Neural progenitor cell (in vitro differentiated cells): ENCODE data around the gene ETFA. TPM values are rescaled to one million over a fixed set of nuclear protein-coding genes. Genes with fewer than 3 reads are reported as not detected.

Experiments
- DNase-seq: peaks from one replicate; pipeline ENCODE4 v3.0.0-alpha.2; 2016; ENCODE audit warnings: low spot score
- H2AFZ ChIP-seq: fragments of 200-600 bp; sonication (generic); replicated peaks from 2 replicates; pipeline ENCODE4 v1.6.1; 2016; ENCODE audit warnings: antibody characterized with exemption
- H3F3A ChIP-seq: fragments of 200-600 bp; sonication (generic); 2 replicates; pipeline ENCODE4 v1.6.1; 2016; ENCODE audit warnings: antibody characterized with exemption, low read depth
- H3K27ac ChIP-seq: fragments of 200-600 bp; sonication (generic); 2 replicates; pipeline ENCODE4 v1.5.1; 2016; ENCODE audit warnings: mild to moderate bottlenecking
- H3K27me3 ChIP-seq: fragments of 200-600 bp; sonication (generic); 2 replicates; pipeline ENCODE4 v1.6.1; 2016; ENCODE audit warnings: mild to moderate bottlenecking, moderate library complexity
- H3K36me3 ChIP-seq: fragments of 200-600 bp; sonication (generic); 2 replicates; pipeline ENCODE4 v1.5.1; 2016
- H3K4me1 ChIP-seq: fragments of 200-600 bp; sonication (generic); 2 replicates; pipeline ENCODE4 v1.6.1; 2016; ENCODE audit warnings: mixed run types
- H3K4me2 ChIP-seq: fragments of 200-600 bp; sonication (generic); 2 replicates; pipeline ENCODE4 v1.6.1; 2016
- H3K4me3 ChIP-seq: fragments of 200-600 bp; sonication (generic); 2 replicates; pipeline ENCODE4 v1.5.1; 2016
- H3K79me2 ChIP-seq: fragments of 200-600 bp; sonication (generic); 2 replicates; pipeline ENCODE4 v1.6.1; 2016; ENCODE audit warnings: low read depth
- H3K9ac ChIP-seq: fragments of 200-600 bp; sonication (generic); 2 replicates; pipeline ENCODE4 v1.6.1; 2016
- H3K9me3 ChIP-seq: fragments of 200-600 bp; sonication (generic); 2 replicates; pipeline ENCODE4 v1.5.1; 2016; ENCODE audit warnings: low read depth
- H4K20me1 ChIP-seq: fragments of 200-600 bp; sonication (generic); 2 replicates; pipeline ENCODE4 v1.6.1; 2016; ENCODE audit warnings: low read depth
- H3K27ac Mint-ChIP-seq: 3 replicates; pipeline ENCODE4 v1.8.0; 2021; ENCODE audit warnings: mixed read lengths
- H3K27me3 Mint-ChIP-seq: 2 replicates; pipeline ENCODE4 v1.8.0; 2022; ENCODE audit warnings: low read depth, mild to moderate bottlenecking, inconsistent platforms, moderate library complexity, mixed read lengths; ENCODE audit not compliant: insufficient read depth
- H3K36me3 Mint-ChIP-seq: 3 replicates; pipeline ENCODE4 v1.8.0; 2021; ENCODE audit warnings: mixed read lengths
- H3K4me1 Mint-ChIP-seq: 3 replicates; pipeline ENCODE4 v1.8.0; 2021; ENCODE audit warnings: mixed read lengths
- H3K4me3 Mint-ChIP-seq: 3 replicates; pipeline ENCODE4 v1.8.0; 2021; ENCODE audit warnings: mild to moderate bottlenecking, moderate library complexity, mixed read lengths
- H3K9me3 Mint-ChIP-seq: 3 replicates; pipeline ENCODE4 v1.8.0; 2020; ENCODE audit warnings: mixed read lengths
- EZH2 ChIP-seq: fragments of 200-600 bp; sonication (generic); IDR thresholded peaks from 2 replicates; pipeline ENCODE4 v1.6.1; 2017; ENCODE audit warnings: antibody characterized with exemption, mild to moderate bottlenecking, moderate library complexity
- EZH2phosphoT487 ChIP-seq: fragments of 200-600 bp; sonication (generic); IDR thresholded peaks from 2 replicates; pipeline ENCODE4 v1.6.1; 2017; ENCODE audit warnings: antibody characterized with exemption
- total RNA-seq: library from RNA; depleted of rRNA; stranded (reverse); fragments of >200 nt; gene quantifications from 2 replicates; pipeline ENCODE4 v1.2.3, GENCODE V29; 2015; ENCODE audit warnings: low replicate concordance
- TF ChIP-seq, protein P1 (sequence below): fragments of 200-600 bp; sonication (generic); IDR thresholded peaks from 2 replicates; pipeline ENCODE4 v1.5.1; 2017; ENCODE audit warnings: antibody characterized with exemption, mild to moderate bottlenecking

The ETFA gene
- 77.3 and 99.3 TPM in 2 replicates for total RNA-seq

GRCh38 chr15:76311100-76311953, at the start of gene ETFA:
TSS of gene ETFA (minus strand) at chr15:76311469. CDS start at chr15:76311388, 81 bp downstream.
- Mint-ChIP-seq H3K4me3 (peak within 1 kb of the TSS; percentile 93), H3K9me3 (no peaks in the 10 kb centered on the region), H3K4me1 (peaks cover 10% of the 10 kb centered on the region), H3K27me3 (peaks cover 4% of the 10 kb centered on the region), H3K27ac (no peak within 1 kb of the TSS), H3K36me3 (peaks cover 7% of the 10 kb centered on the region)
- peak within 1 kb of the TSS; percentile 80 for H3K4me3 ChIP-seq
- H3F3A ChIP-seq = no peaks in the 10 kb centered on the region
- peak within 1 kb of the TSS; percentile 80 for H2AFZ ChIP-seq
- peaks cover 3% of the 10 kb centered on the region for H4K20me1 ChIP-seq
- H3K9me3 ChIP-seq = no peaks in the 10 kb centered on the region
- H3K9ac ChIP-seq = peak within 1 kb of the TSS; percentile 80
- peak within 1 kb of the TSS; percentile 91 for H3K4me2 ChIP-seq
- TF ChIP-seq EZH2phosphoT487 (no peak), EZH2 (no peak)
- TF ChIP-seq, protein P1, sequence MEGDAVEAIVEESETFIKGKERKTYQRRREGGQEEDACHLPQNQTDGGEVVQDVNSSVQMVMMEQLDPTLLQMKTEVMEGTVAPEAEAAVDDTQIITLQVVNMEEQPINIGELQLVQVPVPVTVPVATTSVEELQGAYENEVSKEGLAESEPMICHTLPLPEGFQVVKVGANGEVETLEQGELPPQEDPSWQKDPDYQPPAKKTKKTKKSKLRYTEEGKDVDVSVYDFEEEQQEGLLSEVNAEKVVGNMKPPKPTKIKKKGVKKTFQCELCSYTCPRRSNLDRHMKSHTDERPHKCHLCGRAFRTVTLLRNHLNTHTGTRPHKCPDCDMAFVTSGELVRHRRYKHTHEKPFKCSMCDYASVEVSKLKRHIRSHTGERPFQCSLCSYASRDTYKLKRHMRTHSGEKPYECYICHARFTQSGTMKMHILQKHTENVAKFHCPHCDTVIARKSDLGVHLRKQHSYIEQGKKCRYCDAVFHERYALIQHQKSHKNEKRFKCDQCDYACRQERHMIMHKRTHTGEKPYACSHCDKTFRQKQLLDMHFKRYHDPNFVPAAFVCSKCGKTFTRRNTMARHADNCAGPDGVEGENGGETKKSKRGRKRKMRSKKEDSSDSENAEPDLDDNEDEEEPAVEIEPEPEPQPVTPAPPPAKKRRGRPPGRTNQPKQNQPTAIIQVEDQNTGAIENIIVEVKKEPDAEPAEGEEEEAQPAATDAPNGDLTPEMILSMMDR = no peak
- DNase-seq = peak; percentile 97
- H3K27me3 ChIP-seq = no peaks in the 10 kb centered on the region
- peaks cover 5% of the 10 kb centered on the region for H3K4me1 ChIP-seq
- no peaks in the 10 kb centered on the region for H3K36me3 ChIP-seq
- no peak within 1 kb of the TSS for H3K27ac ChIP-seq
- peaks cover 48% of the 10 kb centered on the region for H3K79me2 ChIP-seq

DNA sequence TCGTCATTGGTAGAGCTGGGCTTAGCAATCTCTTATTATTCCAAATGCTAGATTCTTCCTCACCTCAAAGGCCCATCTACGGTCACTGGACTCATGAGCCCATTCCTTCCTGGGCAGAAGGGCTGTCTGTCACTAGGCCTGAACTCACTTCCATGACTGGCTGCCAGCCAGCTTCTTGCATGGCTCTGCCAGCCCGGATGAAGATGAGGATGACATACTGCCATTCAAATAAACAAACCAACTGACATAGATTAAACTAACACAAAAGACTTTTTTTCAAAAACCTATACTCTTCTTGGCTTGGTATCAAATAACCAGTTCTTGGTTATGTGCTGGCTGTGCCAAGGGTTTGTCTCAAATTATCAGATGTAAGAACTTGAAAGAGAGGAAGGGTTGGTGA, 49.1 kb upstream of the ETFA start:
- H3K4me1 ChIP-seq = no peaks in the 10 kb centered on the region
- H3K4me3 Mint-ChIP-seq = no peak overlapping the region
- H3F3A ChIP-seq = no peaks in the 10 kb centered on the region
- H3K36me3 Mint-ChIP-seq = no peaks in the 10 kb centered on the region
- no peaks in the 10 kb centered on the region for H3K9me3 Mint-ChIP-seq
- H3K4me1 Mint-ChIP-seq = no peaks in the 10 kb centered on the region
- no peak overlapping the region for H3K9ac ChIP-seq
- H3K9me3 ChIP-seq = no peaks in the 10 kb centered on the region
- H3K4me3 ChIP-seq = no peak overlapping the region
- H3K36me3 ChIP-seq = no peaks in the 10 kb centered on the region
- no peak overlapping the region for H3K4me2 ChIP-seq
- no peak for DNase-seq
- H2AFZ ChIP-seq = no peak overlapping the region
- TF ChIP-seq, protein P1 = no peak
- TF ChIP-seq EZH2 = no peak
- TF ChIP-seq EZH2phosphoT487 = no peak
- H3K79me2 ChIP-seq = no peaks in the 10 kb centered on the region
- H3K27me3 Mint-ChIP-seq = no peaks in the 10 kb centered on the region
- H3K27me3 ChIP-seq = no peaks in the 10 kb centered on the region
- H3K27ac ChIP-seq = no peak overlapping the region
- H4K20me1 ChIP-seq = no peaks in the 10 kb centered on the region
- no peak overlapping the region for H3K27ac Mint-ChIP-seq

DNA sequence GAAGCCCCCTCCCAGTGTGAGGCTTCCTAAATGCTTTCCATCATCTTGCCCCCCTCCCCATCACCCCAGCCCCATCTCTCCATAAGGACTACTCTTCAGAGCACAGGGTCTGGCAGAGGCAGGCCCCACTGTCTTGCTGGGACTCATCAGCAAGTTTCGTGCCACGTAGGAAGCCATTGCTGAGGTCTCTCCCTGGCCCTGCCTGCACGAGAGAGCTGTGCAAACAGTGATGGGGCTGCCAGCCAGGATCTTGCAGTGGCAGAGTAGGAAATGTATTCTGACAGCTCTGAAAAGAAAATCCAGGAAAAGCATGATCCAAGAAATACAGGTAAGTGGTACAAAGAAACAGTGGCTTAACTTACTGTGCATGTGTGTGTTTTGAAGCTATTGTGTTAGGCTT, 47.9 kb upstream of the ETFA start:
- Mint-ChIP-seq H3K4me3 (no peak overlapping the region), H3K4me1 (no peaks in the 10 kb centered on the region), H3K36me3 (no peaks in the 10 kb centered on the region), H3K27me3 (peaks cover 2% of the 10 kb centered on the region), H3K9me3 (no peaks in the 10 kb centered on the region), H3K27ac (no peak overlapping the region)
- Histone ChIP-seq H3K27me3 (no peaks in the 10 kb centered on the region), H3K79me2 (no peaks in the 10 kb centered on the region), H3K4me3 (no peak overlapping the region), H3K4me2 (no peak overlapping the region), H4K20me1 (no peaks in the 10 kb centered on the region), H3K27ac (no peak overlapping the region), H3K9me3 (no peaks in the 10 kb centered on the region), H2AFZ (no peak overlapping the region), H3K4me1 (no peaks in the 10 kb centered on the region), H3K9ac (no peak overlapping the region), H3K36me3 (no peaks in the 10 kb centered on the region), H3F3A (no peaks in the 10 kb centered on the region)
- no peak for TF ChIP-seq EZH2
- no peak for DNase-seq

DNA sequence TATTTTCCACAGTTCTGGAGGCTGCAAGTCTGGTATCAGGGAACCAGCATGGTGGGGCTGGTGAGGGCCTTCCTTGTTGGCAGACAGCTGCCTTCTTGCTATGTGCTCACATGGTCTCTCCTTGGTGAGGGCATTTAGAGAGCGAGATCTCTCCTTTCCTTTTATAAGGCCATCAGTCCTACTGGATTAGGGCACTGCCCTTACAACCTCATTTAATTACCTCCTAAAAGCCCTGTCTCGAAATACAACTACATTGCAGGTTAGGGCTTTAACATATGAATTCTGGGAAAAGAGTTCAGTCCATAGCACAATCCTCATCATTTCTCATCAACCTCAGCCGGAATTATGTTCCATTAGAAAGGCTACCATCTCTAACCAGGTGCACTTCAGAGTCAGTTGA, 47.2 kb upstream of the ETFA start:
- TF ChIP-seq EZH2 (no peak), EZH2phosphoT487 (no peak)
- TF ChIP-seq, protein P1 = no peak
- peaks cover 2% of the 10 kb centered on the region for H3K27me3 Mint-ChIP-seq

More for the DNA sequence above, 47.2 kb upstream of the ETFA start:
- no peaks in the 10 kb centered on the region for H3K9me3 Mint-ChIP-seq
- Histone ChIP-seq H3K79me2 (no peaks in the 10 kb centered on the region), H2AFZ (no peak overlapping the region), H3K4me2 (no peak overlapping the region), H3K4me1 (no peaks in the 10 kb centered on the region), H3K27ac (no peak overlapping the region), H4K20me1 (no peaks in the 10 kb centered on the region), H3K36me3 (no peaks in the 10 kb centered on the region), H3K9ac (no peak overlapping the region), H3F3A (no peaks in the 10 kb centered on the region), H3K4me3 (no peak overlapping the region), H3K9me3 (no peaks in the 10 kb centered on the region), H3K27me3 (no peaks in the 10 kb centered on the region)
- no peak for DNase-seq
- no peaks in the 10 kb centered on the region for H3K36me3 Mint-ChIP-seq
- no peak overlapping the region for H3K27ac Mint-ChIP-seq
- no peaks in the 10 kb centered on the region for H3K4me1 Mint-ChIP-seq
- no peak overlapping the region for H3K4me3 Mint-ChIP-seq
